HepG2 (cell line): ENCODE results near the gene SPRR5. TPM values are rescaled to one million over a fixed set of nuclear protein-coding genes. Genes with fewer than 3 reads are reported as not detected.

Experiments
- ATAC-seq: fragments of 200-7000 bp; cut with Tn5 transposase; 3 replicates; pipeline ENCODE4 v1.9.1; 2020; ENCODE audit warnings: mild to moderate bottlenecking, moderate library complexity
- BruUV-seq: library from RNA; stranded (reverse); fragments of 400-500 nt; replicated peaks from 2 replicates; lab custom pipeline; 2021; lab: Mats Ljungman, UMichigan
- CTCF ChIA-PET: fragments of 300-600 bp; formaldehyde crosslinking; extraction: SDS; loops from one replicate; lab custom pipeline; 2021; ENCODE audit warnings: low total read pairs, inconsistent platforms, low intra/inter-chr PET ratio; lab: Yijun Ruan, JAX
- POLR2A ChIA-PET: fragments of 350-600 bp; sonication (Branson Sonifier 250); formaldehyde crosslinking; loops from one replicate; lab custom pipeline; 2020; ENCODE audit warnings: antibody characterized with exemption, inconsistent platforms; lab: Yijun Ruan, JAX
- DNase-seq: peaks from one replicate; pipeline ENCODE4 v3.0.0-alpha.2; 2015; ENCODE audit warnings: low spot score
- FAIRE-seq: peaks from 3 replicates; lab custom pipeline; 2011; peaks lifted over from hg19 to GRCh38; lab: Jason Lieb, UNC
- H2AFZ ChIP-seq: one replicate; pipeline ENCODE4 v1.6.1; 2011; ENCODE audit warnings: low read length, inconsistent platforms
- H3K27ac ChIP-seq: fragments of 300-600 bp; 3 replicates; pipeline ENCODE4 v1.8.0; 2011; ENCODE audit warnings: mixed run types, mild to moderate bottlenecking, mixed read lengths, low read length, inconsistent platforms; ENCODE audit not compliant: insufficient read depth; ENCODE audit errors: extremely low read length
- H3K27me3 ChIP-seq, 2 experiments: fragments of 200-600 bp in 1 of 2; 2 replicates in 1 of 2; 3 replicates in 1 of 2; pipeline versions ENCODE4 v1.6.0 to v1.8.0; 2011; ENCODE audit warnings: low read length in 2 of 2, mild to moderate bottlenecking in 2 of 2, moderate library complexity in 2 of 2, inconsistent platforms in 1 of 2; ENCODE audit not compliant: insufficient read depth in 2 of 2, control insufficient read depth in 1 of 2
- H3K36me3 ChIP-seq, 2 experiments: fragments of 200-600 bp in 1 of 2; replicated peaks in 1 of 2; 2 replicates in 1 of 2; 3 replicates in 1 of 2; pipeline versions ENCODE4 v1.5.1 to v1.8.0; 2011; ENCODE audit warnings: low read length in 2 of 2, inconsistent platforms in 1 of 2; ENCODE audit not compliant: insufficient read depth in 2 of 2, control insufficient read depth in 1 of 2
- H3K4me1 ChIP-seq: 2 replicates; pipeline ENCODE4 v1.5.1; 2012; ENCODE audit warnings: low read length, inconsistent platforms; ENCODE audit not compliant: insufficient read depth
- H3K4me2 ChIP-seq: 2 replicates; pipeline ENCODE4 v1.6.0; 2011; ENCODE audit warnings: low read depth, low read length, inconsistent platforms
- H3K4me3 ChIP-seq, 3 experiments: fragments of 200-600 bp in 1 of 3; sonication (generic), shearing (Covaris generic) in 1 of 3; replicated peaks in 1 of 3; 2 replicates each; pipeline ENCODE4 v1.5.1; 2011 to 2016; ENCODE audit warnings: low read length in 3 of 3, inconsistent platforms in 2 of 3, low read depth in 2 of 3, mild to moderate bottlenecking in 2 of 3, control low read depth in 1 of 3, mixed read lengths in 1 of 3; ENCODE audit not compliant: insufficient read depth in 1 of 3
- H3K79me2 ChIP-seq: one replicate; pipeline ENCODE4 v1.6.1; 2011; ENCODE audit warnings: low read length, inconsistent platforms; ENCODE audit not compliant: insufficient read depth
- H3K9ac ChIP-seq: 2 replicates; pipeline ENCODE4 v1.6.0; 2011; ENCODE audit warnings: mild to moderate bottlenecking, low read depth, low read length, inconsistent platforms; ENCODE audit not compliant: insufficient read depth
- H3K9me3 ChIP-seq: 2 replicates; pipeline ENCODE4 v1.5.1; 2012; ENCODE audit warnings: mild to moderate bottlenecking, low read length
- H4K20me1 ChIP-seq: 2 replicates; pipeline ENCODE4 v1.6.0; 2011; ENCODE audit warnings: inconsistent platforms, mild to moderate bottlenecking, low read length, moderate library complexity; ENCODE audit not compliant: insufficient read depth
- CTCF ChIP-seq: sonication (generic); formaldehyde crosslinking; IDR thresholded peaks from 2 replicates; pipeline ENCODE4 v1.5.0; 2020; ENCODE audit warnings: mild to moderate bottlenecking, missing genetic modification reagents, moderate library complexity
- FOXC1 ChIP-seq: sonication (generic); formaldehyde crosslinking; IDR thresholded peaks from 2 replicates; pipeline ENCODE4 v1.8.0; 2022; ENCODE audit warnings: mild to moderate bottlenecking, missing genetic modification reagents, borderline replicate concordance
- FOXP1 ChIP-seq, 2 experiments: fragments of 450-650 bp in 1 of 2; IDR thresholded peaks; 2 replicates each; pipeline ENCODE4 v1.6.1; 2017 to 2018; ENCODE audit warnings: antibody characterized with exemption in 1 of 2
- MXI1 ChIP-seq: IDR thresholded peaks from 3 replicates; pipeline ENCODE4 v1.6.1; 2012; ENCODE audit warnings: low read depth, low read length, inconsistent platforms, borderline replicate concordance
- NFYB ChIP-seq: sonication (generic); formaldehyde crosslinking; IDR thresholded peaks from 2 replicates; pipeline ENCODE4 v1.4.0; 2020; ENCODE audit warnings: missing genetic modification reagents
- PAF1 ChIP-seq: IDR thresholded peaks from 2 replicates; pipeline ENCODE4 v1.6.1; 2016; ENCODE audit warnings: missing genetic modification reagents, missing compliant biosample characterization
- PHF5A ChIP-seq: IDR thresholded peaks from one replicate; pipeline ENCODE4 v1.6.1; 2018; ENCODE audit warnings: low read depth, missing genetic modification reagents; ENCODE audit not compliant: unreplicated experiment
- RFXANK ChIP-seq: IDR thresholded peaks from 2 replicates; pipeline ENCODE4 v1.6.1; 2016
- SCMH1 ChIP-seq: sonication (generic); formaldehyde crosslinking; IDR thresholded peaks from 2 replicates; pipeline ENCODE4 v1.9.0; 2021; ENCODE audit warnings: missing genetic modification reagents, mild to moderate bottlenecking, borderline replicate concordance
- SMC3 ChIP-seq: IDR thresholded peaks from 2 replicates; pipeline ENCODE4 v1.6.1; 2011; ENCODE audit warnings: low read length, improper control_type of control experiment
- STAG1 ChIP-seq: sonication (generic); formaldehyde crosslinking; IDR thresholded peaks from 2 replicates; pipeline ENCODE4 v1.4.0; 2020; ENCODE audit warnings: missing genetic modification reagents
- TARDBP ChIP-seq: sonication (generic); formaldehyde crosslinking; IDR thresholded peaks from 2 replicates; pipeline ENCODE4 v1.8.0; 2022; ENCODE audit warnings: mild to moderate bottlenecking, missing genetic modification reagents
- ZMYM2 ChIP-seq: sonication (generic); formaldehyde crosslinking; IDR thresholded peaks from 2 replicates; pipeline ENCODE4 v1.8.0; 2022; ENCODE audit warnings: mild to moderate bottlenecking, missing genetic modification reagents
- ZNF10 ChIP-seq: sonication (generic); formaldehyde crosslinking; IDR thresholded peaks from 2 replicates; pipeline ENCODE4 v1.4.0; 2020; ENCODE audit warnings: mild to moderate bottlenecking, low read depth, missing genetic modification reagents, borderline replicate concordance
- ZNF652 ChIP-seq: IDR thresholded peaks from 2 replicates; pipeline ENCODE4 v1.6.1; 2016; ENCODE audit warnings: low read depth, borderline replicate concordance
- ZNF790 ChIP-seq: sonication (generic); formaldehyde crosslinking; IDR thresholded peaks from 2 replicates; pipeline ENCODE4 v1.8.0; 2022; ENCODE audit warnings: missing genetic modification reagents, mild to moderate bottlenecking, borderline replicate concordance
- WGBS: methylation state at CpG from one replicate; pipeline ENCODE4 v1.1.6; 2017; ENCODE audit warnings: low lambda C conversion rate; 5-methylcytosine and 5-hydroxymethylcytosine counted together
- in situ Hi-C: cut with HindIII; loops from 2 replicates; pipeline ENCODE4 v1.10.0; 2017; ENCODE audit warnings: low pct_unique_long_range_greater_than_20kb; ENCODE audit not compliant: extremely low pct_ligation_motif_present
- intact Hi-C: fragments of 100-400 bp; cut with micrococcal nuclease; formaldehyde crosslinking; loops from one replicate; pipeline ENCODE4 v1.10.0; 2022; ENCODE audit not compliant: unreplicated experiment
- polyA plus RNA-seq, 8 experiments: library from polyadenylated mRNA; depleted of rRNA in 3 of 8; stranded (reverse) in 7 of 8; unstranded in 1 of 8; fragments of >200 nt; fragmentation: Illumina TruSeq in 4 of 8; extraction: Trizol in 4 of 8; gene quantifications; 2 replicates each; pipeline versions ENCODE4 v1.2.1 to v1.2.3, GENCODE V29; 2011 to 2016; ENCODE audit warnings: low read depth in 4 of 8, missing spikeins in 1 of 8, mixed read lengths in 1 of 8; ENCODE audit not compliant: insufficient read depth in 1 of 8
- total RNA-seq, 5 experiments: library from RNA; depleted of rRNA; stranded (reverse); fragments of >200 nt; fragmentation: Illumina TruSeq; extraction: Trizol; gene quantifications; 2 replicates each; pipeline ENCODE4 v1.2.3, GENCODE V29; 2016; ENCODE audit warnings: low read depth in 1 of 5

The SPRR5 gene
- total and polyA plus RNA-seq, 2 of the 13 experiments (the other 11 are each of a cell fraction or from before 2014, with no cell fraction given), result not detected

- 2% methylated on average over 5 of the region's 5 CpGs for WGBS
- Histone ChIP-seq H3K9ac (no peak overlapping the region), H2AFZ (no peak overlapping the region), H4K20me1 (no peaks in the 10 kb centered on the region), H3K27ac (no peak overlapping the region), H3K9me3 (no peaks in the 10 kb centered on the region), H3K4me2 (no peak overlapping the region), H3K4me3 (no peak overlapping the region), H3K79me2 (no peaks in the 10 kb centered on the region), H3K4me1 (no peaks in the 10 kb centered on the region), H3K27me3 (peaks cover 0 to 3% of the 10 kb centered on the region in 2 experiments; a peak in 1 of 5 replicates), H3K36me3 (no peaks in the 10 kb centered on the region)
- DNase-seq, result no peak
- ChIA-PET CTCF (no interaction called here), POLR2A (no interaction called here)
- TF ChIP-seq FOXC1, result no peak
- no peak for TF ChIP-seq TARDBP (CRISPR knock-in tag)
- no peak for TF ChIP-seq ZNF790 (CRISPR knock-in tag)
- TF ChIP-seq NFYB, result no peak
- no peak for ATAC-seq
- in situ Hi-C loops, result loop anchor here (10.0 kb wide), 1 partner anchor 312 kb away; no protein-coding TSS in a partner anchor
- no peak for FAIRE-seq
- intact Hi-C loops, result no loop called here
- no TSS peak for BruUV-seq
Measured at GRCh38 chr1:152912900-152913299, 34.1 kb upstream of the SPRR5 start.

GRCh38 chr1:152917794-152918193 lies 29.2 kb upstream of the SPRR5 start:
- H3K4me1 ChIP-seq, result no peaks in the 10 kb centered on the region
- no peaks in the 10 kb centered on the region for H3K79me2 ChIP-seq
- H3K27me3 ChIP-seq, result 0 out of 5 replicates have a peak, but pooled peaks cover 0 to 2% of the 10 kb centered on the region in 2 experiments
- H3K9ac ChIP-seq, result no peak overlapping the region
- no peaks in the 10 kb centered on the region for H4K20me1 ChIP-seq
- no peak overlapping the region for H3K27ac ChIP-seq
- ChIA-PET POLR2A (no interaction called here), CTCF (interaction anchor here (1.3 kb wide), 1 partner anchor 305 kb away, joined by 6 read pairs; no protein-coding TSS in a partner anchor)
- no peak overlapping the region for H3K4me2 ChIP-seq
- no TSS peak for BruUV-seq
- no peak overlapping the region for H3K4me3 ChIP-seq
- no peak for TF ChIP-seq SCMH1 (CRISPR knock-in tag)
- TF ChIP-seq CTCF (CRISPR knock-in tag), result peak; percentile 53
- TF ChIP-seq SMC3, result peak; percentile 41
- TF ChIP-seq MXI1, result no peak
- TF ChIP-seq ZNF652 (CRISPR knock-in tag), result no peak
- no peak for TF ChIP-seq ZNF10 (CRISPR knock-in tag)
- no peak for TF ChIP-seq PAF1 (CRISPR knock-in tag)
- TF ChIP-seq RFXANK (CRISPR knock-in tag), result no peak
- TF ChIP-seq PHF5A (CRISPR knock-in tag), result no peak
- TF ChIP-seq STAG1, result peak; percentile 56
- TF ChIP-seq ZMYM2 (CRISPR knock-in tag), result no peak
- TF ChIP-seq FOXP1 (IDR thresholded peaks at IDR 0.05), result no peak
- TF ChIP-seq FOXP1 (CRISPR knock-in tag; IDR thresholded peaks at IDR 0.05), result no peak
- in situ Hi-C loops (loop anchor here (10.0 kb wide), 1 partner anchor 307 kb away; no protein-coding TSS in a partner anchor), intact Hi-C loops (loop anchor here (2.0 kb wide), 1 partner anchor 275 kb away; no protein-coding TSS in a partner anchor)
- H3K36me3 ChIP-seq, result no peaks in the 10 kb centered on the region
- H3K9me3 ChIP-seq, result no peaks in the 10 kb centered on the region
- peak; percentile 30 for DNase-seq
- H2AFZ ChIP-seq, result no peak overlapping the region
- peak; percentile 40; the same call in 1 of the 3 replicates for ATAC-seq
- peak; percentile 56 for FAIRE-seq
- WGBS, result 4% methylated on average over 3 of the region's 3 CpGs
